GM19328 (cell line): ENCODE results near the gene AATF.
A peak's percentile ranks its signal among the peaks of the same experiment; 100 is the strongest.

Experiments used
- ATAC-seq: cut with Tn5 transposase; IDR thresholded peaks from one replicate; pipeline ENCODE4 v1.9.1; 2021; ENCODE audit warnings: mild to moderate bottlenecking, moderate library complexity; ENCODE audit not compliant: unreplicated experiment

The AATF gene

GRCh38 chr17:36948717-36949460, at the start of gene AATF:
TSS of gene AATF (plus strand) at chr17:36948954. CDS start at chr17:36949126, 172 bp downstream.
- peak; percentile 95 for ATAC-seq

GRCh38 chr17:36899250-36900159, 49.2 kb upstream of the AATF start:
- ATAC-seq = no peak

- ATAC-seq = no peak
Observed at GRCh38 chr17:36900160-36900512, 48.6 kb upstream of the AATF start.

GRCh38 chr17:36901506-36901905, 47.2 kb upstream of the AATF start:
- ATAC-seq = no peak

GRCh38 chr17:36907407-36907806, 41.3 kb upstream of the AATF start:
- no peak for ATAC-seq

- no peak for ATAC-seq
Observed at GRCh38 chr17:36910513-36910912, 38.2 kb upstream of the AATF start.

- no peak for ATAC-seq
Observed at GRCh38 chr17:36911001-36911400, 37.8 kb upstream of the AATF start.

GRCh38 chr17:36913132-36913531, 35.6 kb upstream of the AATF start:
- ATAC-seq = no peak

- ATAC-seq = no peak
Observed at GRCh38 chr17:36918211-36918691, 30.5 kb upstream of the AATF start.

GRCh38 chr17:36919407-36919968, 29.3 kb upstream of the AATF start:
- no peak for ATAC-seq

- ATAC-seq = no peak
Observed at GRCh38 chr17:36920032-36921005, 28.4 kb upstream of the AATF start.

GRCh38 chr17:36921095-36921851, 27.5 kb upstream of the AATF start:
- ATAC-seq = no peak

GRCh38 chr17:36922175-36922574, 26.6 kb upstream of the AATF start:
- no peak for ATAC-seq

GRCh38 chr17:36923814-36924221, 24.9 kb upstream of the AATF start:
- no peak for ATAC-seq

- ATAC-seq = no peak
Observed at GRCh38 chr17:36926226-36926625, 22.5 kb upstream of the AATF start.

GRCh38 chr17:36926701-36927100, 22.1 kb upstream of the AATF start:
- ATAC-seq = no peak

GRCh38 chr17:36928471-36929345, 20.0 kb upstream of the AATF start:
- ATAC-seq = no peak

GRCh38 chr17:36929851-36930582, 18.7 kb upstream of the AATF start:
- ATAC-seq = no peak
